Keratinocyte (primary cell): ENCODE data around the gene MYOD1. TPM values are rescaled to one million over a fixed set of nuclear protein-coding genes. Genes with fewer than 3 reads are reported as not detected.

Source experiments
- DNase-seq: peaks from one replicate; pipeline ENCODE4 v3.0.0-alpha.2; 2011; ENCODE audit warnings: low read depth, missing footprints, low spot score
- FAIRE-seq: peaks from 2 replicates; lab custom pipeline; 2011; peaks lifted over from hg19 to GRCh38; lab: Jason Lieb, UNC
- H2AFZ ChIP-seq: 2 replicates; pipeline ENCODE4 v1.6.0; 2012; ENCODE audit warnings: low read length, control low read depth, inconsistent platforms; ENCODE audit not compliant: control insufficient read depth
- H3K27ac ChIP-seq: 2 replicates; pipeline ENCODE4 v1.5.1; 2011; ENCODE audit warnings: low read length; ENCODE audit not compliant: control insufficient read depth, insufficient read depth
- H3K27me3 ChIP-seq: 3 replicates; pipeline ENCODE4 v1.6.0; 2011; ENCODE audit warnings: low read length; ENCODE audit not compliant: control insufficient read depth, insufficient read depth; ENCODE audit errors: extremely low read depth
- H3K36me3 ChIP-seq, 2 experiments: 2 replicates in 1 of 2; 3 replicates in 1 of 2; pipeline ENCODE4 v1.5.1; 2011; ENCODE audit warnings: low read length in 2 of 2, mild to moderate bottlenecking in 1 of 2; ENCODE audit not compliant: control insufficient read depth in 2 of 2, insufficient read depth in 2 of 2; ENCODE audit errors: extremely low read depth in 1 of 2
- H3K4me1 ChIP-seq: 3 replicates; pipeline ENCODE4 v1.5.1; 2011; ENCODE audit warnings: low read length; ENCODE audit not compliant: control insufficient read depth, insufficient read depth; ENCODE audit errors: extremely low read depth
- H3K4me2 ChIP-seq: 3 replicates; pipeline ENCODE4 v1.6.0; 2011; ENCODE audit warnings: low read depth, low read length; ENCODE audit not compliant: control insufficient read depth, insufficient read depth; ENCODE audit errors: extremely low read depth
- H3K4me3 ChIP-seq, 3 experiments: fragments of 200-600 bp in 1 of 3; sonication (generic) in 1 of 3; 2 replicates in 2 of 3; 3 replicates in 1 of 3; pipeline ENCODE4 v1.5.1; 2011 to 2016; ENCODE audit warnings: low read length in 3 of 3, mild to moderate bottlenecking in 3 of 3, control low read depth in 2 of 3, inconsistent platforms in 1 of 3, low read depth in 1 of 3, mixed read lengths in 1 of 3, mixed run types in 1 of 3, moderate library complexity in 1 of 3; ENCODE audit not compliant: control insufficient read depth in 2 of 3, insufficient read depth in 2 of 3; ENCODE audit errors: extremely low read depth in 1 of 3
- H3K79me2 ChIP-seq: 2 replicates; pipeline ENCODE4 v1.6.0; 2012; ENCODE audit warnings: low read length; ENCODE audit not compliant: control insufficient read depth, insufficient read depth
- H3K9ac ChIP-seq: 3 replicates; pipeline ENCODE4 v1.6.0; 2011; ENCODE audit warnings: low read length; ENCODE audit not compliant: control insufficient read depth, insufficient read depth; ENCODE audit errors: extremely low read depth
- H3K9me1 ChIP-seq: 3 replicates; pipeline ENCODE4 v1.6.0; 2011; ENCODE audit warnings: low read length; ENCODE audit not compliant: control insufficient read depth, insufficient read depth; ENCODE audit errors: extremely low read depth
- H3K9me3 ChIP-seq: 2 replicates; pipeline ENCODE4 v1.5.1; 2012; ENCODE audit warnings: low read depth, low read length; ENCODE audit not compliant: control insufficient read depth
- H4K20me1 ChIP-seq: 3 replicates; pipeline ENCODE4 v1.6.0; 2011; ENCODE audit warnings: low read length; ENCODE audit not compliant: control insufficient read depth, insufficient read depth; ENCODE audit errors: extremely low read depth
- CTCF ChIP-seq, 3 experiments: IDR thresholded peaks in 1 of 3; conservative IDR thresholded peaks in 1 of 3; optimal IDR thresholded peaks in 1 of 3; 2 replicates in 2 of 3; 3 replicates in 1 of 3; pipeline versions ENCODE3 to v1.5.1; 2011; ENCODE audit warnings: low read length in 3 of 3, mild to moderate bottlenecking in 3 of 3, moderate library complexity in 2 of 3, control low read depth in 1 of 3, inconsistent platforms in 1 of 3; ENCODE audit not compliant: insufficient read depth in 2 of 3; ENCODE audit errors: extremely low read depth in 1 of 3
- EZH2 ChIP-seq: IDR thresholded peaks from one replicate; pipeline ENCODE4 v1.6.1; 2012; ENCODE audit warnings: inconsistent platforms, mild to moderate bottlenecking, low read length, moderate library complexity
- dilution Hi-C: fragments of 300-500 bp; cut with MboI; formaldehyde crosslinking; loops from one replicate; pipeline ENCODE4 v1.7.0; 2020; ENCODE audit warnings: low sequenced_read_pairs; ENCODE audit not compliant: extremely low pct_ligation_motif_present
- polyA plus RNA-seq, 5 experiments: library from polyadenylated mRNA; depleted of rRNA in 3 of 5; stranded (reverse) in 3 of 5; stranded (forward) in 1 of 5; unstranded in 1 of 5; fragments of >200 nt; gene quantifications; 1 replicate in 1 of 5; 2 replicates in 3 of 5; 3 replicates in 1 of 5; pipeline versions ENCODE4 v1.2.1 to v1.2.3, GENCODE V29; 2011 to 2012; ENCODE audit warnings: missing spikeins in 2 of 5, low read depth in 1 of 5, low replicate concordance in 1 of 5

The MYOD1 gene
- polyA plus RNA-seq, 1 donor (not counting 4 experiments of a cell fraction or from before 2014, with no cell fraction given), result not detected

DNA sequence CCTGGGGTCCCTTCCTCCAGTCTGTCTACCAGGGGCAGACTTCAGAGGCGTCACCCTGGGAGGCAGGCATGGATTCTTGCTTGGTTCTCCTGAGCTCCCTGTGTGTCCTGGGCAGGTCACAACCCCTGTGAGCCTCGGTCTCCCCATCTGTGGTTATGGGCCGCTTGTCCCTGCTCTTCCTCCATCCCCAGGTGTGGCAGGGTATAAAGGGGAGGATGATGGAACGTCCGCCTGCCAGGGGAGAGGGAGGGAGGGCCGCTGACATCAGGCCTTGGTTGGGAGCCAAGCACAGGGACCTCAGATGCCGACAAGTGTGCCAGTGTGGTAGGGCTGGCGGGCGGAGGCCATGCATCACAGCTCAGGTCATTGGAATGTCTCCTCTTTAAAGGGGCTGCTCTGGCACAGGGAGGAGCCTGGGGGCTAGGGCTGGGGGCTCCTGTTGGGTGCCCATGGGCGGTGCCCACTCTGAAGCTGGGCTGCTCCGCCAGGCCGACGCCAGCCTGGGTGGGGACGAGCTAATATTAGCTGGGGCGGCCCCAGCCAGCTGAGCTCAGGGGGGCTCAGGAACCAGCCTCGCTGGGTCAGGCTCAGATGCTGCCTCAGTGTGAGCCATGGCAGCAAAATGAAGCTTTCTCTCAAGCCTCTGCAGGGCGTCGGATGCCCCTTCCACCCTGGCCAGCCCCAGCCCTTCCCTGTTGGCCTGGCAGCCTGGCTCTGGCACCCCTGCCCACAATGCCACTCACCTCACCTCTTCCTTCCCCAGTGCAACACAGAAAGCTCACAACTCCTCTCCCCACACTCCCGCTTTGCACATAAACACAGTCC is 28.0 kb downstream of the MYOD1 start:
- no peak for FAIRE-seq
- no peak for TF ChIP-seq CTCF (optimal IDR thresholded peaks at IDR 0.05 in 1 of 3, IDR thresholded peaks at IDR 0.05 in 1 of 3, conservative IDR thresholded peaks at IDR 0.05 in 1 of 3; ENCODE audit: extremely low read depth in 1 of 3, insufficient read depth in 2 of 3, low read length in 3 of 3)
- TF ChIP-seq EZH2, result no peak
- dilution Hi-C loops, result no loop called here
- Histone ChIP-seq H3K9ac (no peak overlapping the region), H3K9me3 (no peaks in the 10 kb centered on the region), H3K36me3 (no peaks in the 10 kb centered on the region), H3K27ac (no peak overlapping the region), H4K20me1 (no peaks in the 10 kb centered on the region), H2AFZ (no peak overlapping the region), H3K4me1 (no peaks in the 10 kb centered on the region), H3K9me1 (no peaks in the 10 kb centered on the region), H3K79me2 (no peaks in the 10 kb centered on the region), H3K4me2 (no peak overlapping the region), H3K27me3 (peaks cover 3% of the 10 kb centered on the region), H3K4me3 (no peak overlapping the region)
- no peak for DNase-seq

DNA sequence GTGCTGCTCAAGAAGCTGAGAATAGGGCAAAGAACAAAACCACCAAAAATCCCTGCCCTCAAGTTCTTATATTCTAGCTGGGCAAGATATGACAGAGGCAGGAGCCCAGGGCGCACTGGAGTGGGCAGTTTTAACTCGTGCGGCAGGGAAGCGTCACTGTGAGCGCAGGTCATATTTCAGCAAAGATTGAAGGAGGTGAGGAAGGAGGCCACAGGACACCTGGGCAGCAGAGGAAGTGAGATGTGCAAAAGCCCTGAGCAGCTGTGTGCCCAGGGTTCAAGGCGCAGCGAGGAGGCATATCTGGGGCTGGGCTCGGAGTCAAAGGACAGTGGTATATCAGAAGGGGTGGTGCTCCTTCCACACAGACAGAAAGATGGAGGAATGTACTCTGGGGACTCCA is 28.7 kb downstream of the MYOD1 start:
- FAIRE-seq (no peak), DNase-seq (no peak)
- H3K9me3 ChIP-seq, result no peaks in the 10 kb centered on the region
- H2AFZ ChIP-seq, result no peak overlapping the region
- H3K4me2 ChIP-seq, result no peak overlapping the region
- no peaks in the 10 kb centered on the region for H3K79me2 ChIP-seq
- dilution Hi-C loops, result no loop called here
- H3K36me3 ChIP-seq, result no peaks in the 10 kb centered on the region
- no peak overlapping the region for H3K4me3 ChIP-seq
- no peaks in the 10 kb centered on the region for H4K20me1 ChIP-seq
- no peaks in the 10 kb centered on the region for H3K9me1 ChIP-seq
- peaks cover 3% of the 10 kb centered on the region for H3K27me3 ChIP-seq
- no peak overlapping the region for H3K27ac ChIP-seq
- TF ChIP-seq CTCF (optimal IDR thresholded peaks at IDR 0.05 in 1 of 3, IDR thresholded peaks at IDR 0.05 in 1 of 3, conservative IDR thresholded peaks at IDR 0.05 in 1 of 3; ENCODE audit: extremely low read depth in 1 of 3, insufficient read depth in 2 of 3, low read length in 3 of 3) (no peak), EZH2 (no peak)
- no peak overlapping the region for H3K9ac ChIP-seq
- no peaks in the 10 kb centered on the region for H3K4me1 ChIP-seq
